ENCODE measurements around the gene SH3TC2. TPM values are rescaled to one million over a fixed set of nuclear protein-coding genes. Genes with fewer than 3 reads are reported as not detected.

The SH3TC2 gene
- total and polyA plus RNA-seq, 8 donors, result 0.06 to 1.2 (median 0.27) TPM

- intact Hi-C loops (cut with DNase I), result loop anchor here in 1 of 3 donors (5.0 kb wide), 1 partner anchor 291 kb away; no protein-coding TSS in a partner anchor
- no peaks in the 10 kb centered on the region for H3K4me1 ChIP-seq
- DNase-seq (no peak), ATAC-seq (no peak), FAIRE-seq (no peak)
- H3K4me3 ChIP-seq, result no peak overlapping the region
- 84 to 92% methylated on average over 6 of the region's 6 CpGs for WGBS, 2 donors
- H3K36me3 ChIP-seq, result no peaks in the 10 kb centered on the region
- TF ChIP-seq CTCF (IDR thresholded peaks at IDR 0.05), result no peak
- H3K27me3 ChIP-seq, result no peaks in the 10 kb centered on the region
- H3K27ac ChIP-seq, result no peak overlapping the region
- no peaks in the 10 kb centered on the region for H3K9me3 ChIP-seq
Observed at GRCh38 chr5:149028161-149028560, 34.7 kb downstream of the SH3TC2 start.

GRCh38 chr5:149027636-149028035 lies 35.2 kb downstream of the SH3TC2 start:
- Histone ChIP-seq H3K9me3 (no peaks in the 10 kb centered on the region), H3K27me3 (no peaks in the 10 kb centered on the region), H3K36me3 (no peaks in the 10 kb centered on the region), H3K27ac (no peak overlapping the region), H3K4me1 (no peaks in the 10 kb centered on the region), H3K4me3 (no peak overlapping the region)
- 89 to 94% methylated on average over 12 of the region's 12 CpGs for WGBS, 2 donors
- ATAC-seq (no peak), FAIRE-seq (no peak), DNase-seq (no peak)
- TF ChIP-seq CTCF (IDR thresholded peaks at IDR 0.05), result no peak
- intact Hi-C loops (cut with DNase I), result loop anchor here in 1 of 3 donors (5.0 kb wide), 1 partner anchor 290 kb away; no protein-coding TSS in a partner anchor

GRCh38 chr5:149024943-149025342 lies 37.9 kb downstream of the SH3TC2 start:
- DNase-seq (no peak), FAIRE-seq (no peak), ATAC-seq (no peak)
- H3K27me3 ChIP-seq, result peaks cover 0 to 5% (median 0%) of the 10 kb centered on the region in 4 donors
- H3K36me3 ChIP-seq, result no peaks in the 10 kb centered on the region
- intact Hi-C loops (cut with DNase I), result loop anchor here in 1 of 3 donors (5.0 kb wide), 1 partner anchor 288 kb away; no protein-coding TSS in a partner anchor
- H3K4me1 ChIP-seq, result no peaks in the 10 kb centered on the region
- H3K27ac ChIP-seq, result no peak overlapping the region
- no peak overlapping the region for H3K4me3 ChIP-seq
- no peak for TF ChIP-seq CTCF (IDR thresholded peaks at IDR 0.05)
- H3K9me3 ChIP-seq, result no peaks in the 10 kb centered on the region

GRCh38 chr5:149024477-149024876 lies 38.4 kb downstream of the SH3TC2 start:
- 3 to 7% methylated on average over 1 of the region's 1 CpG for WGBS, 2 donors
- Histone ChIP-seq H3K9me3 (no peaks in the 10 kb centered on the region), H3K4me3 (no peak overlapping the region), H3K27me3 (peaks cover 0 to 5% (median 0%) of the 10 kb centered on the region in 4 donors), H3K36me3 (no peaks in the 10 kb centered on the region), H3K4me1 (no peaks in the 10 kb centered on the region), H3K27ac (no peak overlapping the region)
- no peak for TF ChIP-seq CTCF (IDR thresholded peaks at IDR 0.05)
- intact Hi-C loops (cut with DNase I), result no loop called here
- FAIRE-seq, result no peak
- no peak for DNase-seq
- ATAC-seq, result peak in 2 of 4 donors; percentile 60 to 62

- DNase-seq (no peak), FAIRE-seq (no peak), ATAC-seq (no peak)
- intact Hi-C loops (cut with DNase I), result no loop called here
- WGBS, 2 donors, result 96 to 97% methylated on average over 1 of the region's 1 CpG
- Histone ChIP-seq H3K9me3 (no peaks in the 10 kb centered on the region), H3K36me3 (no peaks in the 10 kb centered on the region), H3K4me1 (no peaks in the 10 kb centered on the region), H3K27me3 (peaks cover 0 to 5% (median 0%) of the 10 kb centered on the region in 4 donors), H3K4me3 (no peak overlapping the region), H3K27ac (no peak overlapping the region)
- no peak for TF ChIP-seq CTCF (IDR thresholded peaks at IDR 0.05)
Observed at GRCh38 chr5:149022200-149022599, 40.7 kb downstream of the SH3TC2 start.
